Endothelial cell of umbilical vein (primary cell): ENCODE data around the gene ZNF618. TPM values are rescaled to one million over a fixed set of nuclear protein-coding genes. Genes with fewer than 3 reads are reported as not detected.

Experiments used
- BruUV-seq: library from RNA; stranded (reverse); fragments of 400-500 nt; replicated peaks from 2 replicates; lab custom pipeline; 2021; lab: Mats Ljungman, UMichigan
- CTCF ChIA-PET: fragments of 300-600, 350-600 bp; sonication (Branson Sonifier 250); formaldehyde crosslinking; loops from one replicate; lab custom pipeline; 2021; ENCODE audit warnings: antibody characterized with exemption, inconsistent platforms; lab: Charles Lee
- POLR2A ChIA-PET: fragments of 300-600, 350-600 bp; sonication (Branson Sonifier 250); formaldehyde crosslinking; loops from one replicate; lab custom pipeline; 2021; ENCODE audit warnings: antibody characterized with exemption, inconsistent platforms; lab: Charles Lee
- DNase-seq: peaks from one replicate; pipeline ENCODE4 v3.0.0-alpha.2; 2011; ENCODE audit warnings: low read depth, low spot score
- FAIRE-seq: peaks from 2 replicates; lab custom pipeline; 2011; peaks lifted over from hg19 to GRCh38; lab: Jason Lieb, UNC
- H2AFZ ChIP-seq: 2 replicates; pipeline ENCODE4 v1.6.0; 2012; ENCODE audit warnings: low read depth, low read length, control low read depth, inconsistent platforms
- H3K27ac ChIP-seq: 2 replicates; pipeline ENCODE4 v1.5.1; 2011; ENCODE audit warnings: low read depth, mild to moderate bottlenecking, control low read depth, low read length, moderate library complexity; ENCODE audit not compliant: insufficient read depth
- H3K27me3 ChIP-seq, 2 experiments: 2 replicates each; pipeline versions ENCODE4 v1.6.0 to v1.6.1; 2011; ENCODE audit warnings: low read length in 2 of 2, mixed read lengths in 1 of 2; ENCODE audit not compliant: control insufficient read depth in 2 of 2, insufficient read depth in 2 of 2
- H3K36me3 ChIP-seq, 2 experiments: 2 replicates in 1 of 2; 3 replicates in 1 of 2; pipeline ENCODE4 v1.5.1; 2011; ENCODE audit warnings: low read length in 2 of 2, mild to moderate bottlenecking in 1 of 2, moderate library complexity in 1 of 2; ENCODE audit not compliant: control insufficient read depth in 2 of 2, insufficient read depth in 2 of 2; ENCODE audit errors: extremely low read depth in 1 of 2
- H3K4me1 ChIP-seq: 3 replicates; pipeline ENCODE4 v1.5.1; 2011; ENCODE audit warnings: mild to moderate bottlenecking, low read length; ENCODE audit not compliant: control insufficient read depth, insufficient read depth; ENCODE audit errors: extremely low read depth
- H3K4me2 ChIP-seq: 2 replicates; pipeline ENCODE4 v1.6.1; 2011; ENCODE audit warnings: low read length, control low read depth, mixed read lengths; ENCODE audit not compliant: insufficient read depth
- H3K4me3 ChIP-seq, 3 experiments: fragments of 200-600 bp in 1 of 3; sonication (generic), shearing (Covaris generic) in 1 of 3; replicated peaks in 1 of 3; 2 replicates each; pipeline ENCODE4 v1.5.1; 2011 to 2016; ENCODE audit warnings: control low read depth in 3 of 3, low read length in 3 of 3, mild to moderate bottlenecking in 2 of 3, inconsistent platforms in 1 of 3, low read depth in 1 of 3, moderate library complexity in 1 of 3; ENCODE audit not compliant: insufficient read depth in 1 of 3
- H3K79me2 ChIP-seq: 2 replicates; pipeline ENCODE4 v1.6.0; 2012; ENCODE audit warnings: low read length, inconsistent platforms; ENCODE audit not compliant: control insufficient read depth, insufficient read depth
- H3K9ac ChIP-seq: replicated peaks from 2 replicates; pipeline ENCODE3; 2011; ENCODE audit warnings: low read length, control low read depth; ENCODE audit not compliant: insufficient read depth; ENCODE audit errors: extremely low read depth
- H3K9me1 ChIP-seq: replicated peaks from 3 replicates; pipeline ENCODE4 v1.6.0; 2011; ENCODE audit warnings: mild to moderate bottlenecking, low read length; ENCODE audit not compliant: control insufficient read depth, insufficient read depth; ENCODE audit errors: extremely low read depth
- H3K9me3 ChIP-seq: replicated peaks from 2 replicates; pipeline ENCODE4 v1.5.1; 2012; ENCODE audit warnings: low read length, inconsistent platforms; ENCODE audit not compliant: control insufficient read depth, insufficient read depth
- H4K20me1 ChIP-seq: replicated peaks from 2 replicates; pipeline ENCODE3; 2011; ENCODE audit warnings: mild to moderate bottlenecking, low read length; ENCODE audit not compliant: control insufficient read depth, insufficient read depth; ENCODE audit errors: extremely low read depth
- CTCF ChIP-seq, 2 donors: IDR thresholded peaks; 1 replicate in 1 of 2; 2 replicates in 1 of 2; pipeline ENCODE4 v1.5.1; 2011; ENCODE audit warnings: low read length in 2 of 2, mild to moderate bottlenecking in 2 of 2, moderate library complexity in 2 of 2, control low read depth in 1 of 2, inconsistent platforms in 1 of 2, low read depth in 1 of 2; ENCODE audit not compliant: insufficient read depth in 1 of 2; ENCODE audit errors: extremely low read depth in 1 of 2
- EZH2 ChIP-seq: IDR thresholded peaks from 2 replicates; pipeline ENCODE4 v1.6.1; 2012; ENCODE audit warnings: borderline replicate concordance, low read depth, mild to moderate bottlenecking, moderate library complexity, low read length, inconsistent platforms; ENCODE audit not compliant: severe bottlenecking
- FOS ChIP-seq: IDR thresholded peaks from 2 replicates; pipeline ENCODE4 v1.6.1; 2011; ENCODE audit warnings: mild to moderate bottlenecking, low read length, moderate library complexity, borderline replicate concordance; ENCODE audit not compliant: insufficient read depth
- GATA2 ChIP-seq: IDR thresholded peaks from 2 replicates; pipeline ENCODE4 v1.7.0; 2011; ENCODE audit warnings: low read depth, mild to moderate bottlenecking, moderate library complexity, mixed read lengths, low read length; ENCODE audit not compliant: insufficient read length, insufficient read depth
- JUN ChIP-seq: IDR thresholded peaks from 2 replicates; pipeline ENCODE4 v1.6.1; 2011; ENCODE audit warnings: borderline replicate concordance, low read depth; ENCODE audit not compliant: insufficient read length, insufficient read depth
- MAX ChIP-seq: IDR thresholded peaks from 2 replicates; pipeline ENCODE4 v1.6.1; 2011; ENCODE audit not compliant: insufficient read depth, insufficient read length
- MYC ChIP-seq: IDR thresholded peaks from one replicate; pipeline ENCODE4 v1.6.1; 2011; ENCODE audit warnings: mild to moderate bottlenecking, low read depth, low read length
- POLR2A ChIP-seq: IDR thresholded peaks from 2 replicates; pipeline ENCODE4 v1.6.1; 2012; ENCODE audit warnings: low read depth, mild to moderate bottlenecking, control low read depth, low read length
- POLR2AphosphoS5 ChIP-seq: IDR thresholded peaks from 2 replicates; pipeline ENCODE4 v1.6.1; 2012; ENCODE audit warnings: low read depth, mild to moderate bottlenecking, control low read depth, low read length, moderate library complexity; ENCODE audit not compliant: insufficient read depth
- dilution Hi-C: fragments of 300-500 bp; cut with MboI; formaldehyde crosslinking; loops from one replicate; pipeline ENCODE4 v1.15.0; 2019; ENCODE audit warnings: low sequenced_read_pairs; ENCODE audit not compliant: extremely low pct_ligation_motif_present
- intact Hi-C: fragments of 100-400 bp; cut with micrococcal nuclease; formaldehyde crosslinking; loops from one replicate; pipeline ENCODE4 v1.10.0; 2022
- polyA plus RNA-seq, 4 experiments: library from polyadenylated mRNA; depleted of rRNA in 3 of 4; stranded (reverse) in 3 of 4; unstranded in 1 of 4; fragments of >200 nt; gene quantifications; 2 replicates each; pipeline versions ENCODE4 v1.2.1 to v1.2.3, GENCODE V29; 2011 to 2012; ENCODE audit warnings: missing spikeins in 1 of 4
- total RNA-seq: library from RNA; stranded (reverse); gene quantifications from 2 replicates; pipeline ENCODE4 v1.2.3, GENCODE V29; 2021

Gene ZNF618
- total and polyA plus RNA-seq, 2 donors (not counting 3 experiments of a cell fraction or from before 2014, with no cell fraction given), result 22.6 to 80.3 TPM

- no peak overlapping the region for H3K27ac ChIP-seq
- POLR2A ChIA-PET, result no interaction called here
- H3K27me3 ChIP-seq, result no peaks in the 10 kb centered on the region
- H3K9me1 ChIP-seq, result no peaks in the 10 kb centered on the region
- no peak for TF ChIP-seq JUN
- TF ChIP-seq MYC, result no peak
- no peak for TF ChIP-seq GATA2
- no peak for TF ChIP-seq POLR2AphosphoS5
- no peak for TF ChIP-seq FOS
- TF ChIP-seq CTCF (IDR thresholded peaks at IDR 0.05; ENCODE audit: extremely low read depth in 1 of 2, insufficient read depth in 1 of 2, low read depth in 1 of 2, low read length in 2 of 2), result no peak
- no peak for TF ChIP-seq POLR2A
- no peak for TF ChIP-seq EZH2
- no peak for TF ChIP-seq MAX
- no peaks in the 10 kb centered on the region for H3K9me3 ChIP-seq
- FAIRE-seq (no peak), DNase-seq (no peak)
- peaks cover 21 to 43% of the 10 kb centered on the region in 2 experiments for H3K36me3 ChIP-seq
- no TSS peak for BruUV-seq
- no peak overlapping the region for H3K4me3 ChIP-seq
- no peaks in the 10 kb centered on the region for H3K79me2 ChIP-seq
- intact Hi-C loops, result no loop called here
- no peak overlapping the region for H3K9ac ChIP-seq
- H3K4me2 ChIP-seq, result no peak overlapping the region
- dilution Hi-C loops, result no loop called here
- no peak overlapping the region for H2AFZ ChIP-seq
- CTCF ChIA-PET, result interaction anchor here (1.7 kb wide), 1 partner anchor 56 kb away, joined by 4 read pairs; no protein-coding TSS in a partner anchor
- no peaks in the 10 kb centered on the region for H4K20me1 ChIP-seq
- H3K4me1 ChIP-seq, result peaks cover 4% of the 10 kb centered on the region
Measured at GRCh38 chr9:114050226-114050568, 174.1 kb downstream of the ZNF618 start.
